ENCODE data around the gene CAST. TPM values are rescaled to one million over a fixed set of nuclear protein-coding genes. Genes with fewer than 3 reads are reported as not detected.
A peak's percentile ranks its signal among the peaks of the same experiment; 100 is the strongest.

Gene CAST
- total and polyA plus RNA-seq, 3 donors from 2014 or later, result 195 to 260 (median 241) TPM

- no peak for DNase-seq
- no peaks in the 10 kb centered on the region for H3K27me3 ChIP-seq
- H3K27ac ChIP-seq, result no peak overlapping the region
- no peaks in the 10 kb centered on the region for H3K36me3 ChIP-seq (ENCODE audit: low read depth, missing control alignments)
- 27 to 67% methylated on average over 1 of the region's 1 CpG for WGBS, 2 donors
- no peak overlapping the region for H3K4me3 ChIP-seq
- intact Hi-C loops (cut with DNase I; ENCODE audit: low total_unique reads), result no loop called here
- TF ChIP-seq POLR2A (IDR thresholded peaks at IDR 0.05) (no peak), CTCF (IDR thresholded peaks at IDR 0.05) (no peak)
- no peaks in the 10 kb centered on the region for H3K4me1 ChIP-seq
- no peaks in the 10 kb centered on the region for H3K9me3 ChIP-seq
These were observed 72.7 kb downstream of the CAST start for GRCh38 chr5:96734871-96735325.

- WGBS, 2 donors, result 74 to 88% methylated on average over 3 of the region's 3 CpGs
- no peaks in the 10 kb centered on the region for H3K9me3 ChIP-seq
- TF ChIP-seq POLR2A (IDR thresholded peaks at IDR 0.05) (no peak), CTCF (IDR thresholded peaks at IDR 0.05) (no peak)
- no peaks in the 10 kb centered on the region for H3K27me3 ChIP-seq
- no peak overlapping the region for H3K27ac ChIP-seq
- H3K4me1 ChIP-seq, result no peaks in the 10 kb centered on the region
- H3K4me3 ChIP-seq, result no peak overlapping the region
- H3K36me3 ChIP-seq (ENCODE audit: low read depth, missing control alignments), result no peaks in the 10 kb centered on the region
- intact Hi-C loops (cut with DNase I; ENCODE audit: low total_unique reads), result no loop called here
- DNase-seq, result no peak
These were observed 74.8 kb downstream of the CAST start for GRCh38 chr5:96736937-96737336.

GRCh38 chr5:96741106-96741505 is 78.9 kb downstream of the CAST start:
- Histone ChIP-seq H3K36me3 (ENCODE audit: low read depth, missing control alignments) (no peaks in the 10 kb centered on the region), H3K4me3 (no peak overlapping the region), H3K9me3 (no peaks in the 10 kb centered on the region), H3K4me1 (no peaks in the 10 kb centered on the region), H3K27ac (peak overlapping the region in 1 of 2 donors; percentile 33), H3K27me3 (no peaks in the 10 kb centered on the region)
- no peak for DNase-seq
- WGBS, 2 donors, result 90 to 99% methylated on average over 3 of the region's 3 CpGs
- intact Hi-C loops (cut with DNase I; ENCODE audit: low total_unique reads), result no loop called here
- TF ChIP-seq POLR2A (IDR thresholded peaks at IDR 0.05), result no peak
- no peak for TF ChIP-seq CTCF (IDR thresholded peaks at IDR 0.05)

GRCh38 chr5:96741891-96742309 is 79.7 kb downstream of the CAST start:
- WGBS, 2 donors, result 35 to 56% methylated on average over 3 of the region's 3 CpGs
- no peak overlapping the region for H3K4me3 ChIP-seq
- H3K27me3 ChIP-seq, result no peaks in the 10 kb centered on the region
- no peaks in the 10 kb centered on the region for H3K36me3 ChIP-seq (ENCODE audit: low read depth, missing control alignments)
- intact Hi-C loops (cut with DNase I; ENCODE audit: low total_unique reads), result no loop called here
- TF ChIP-seq POLR2A (IDR thresholded peaks at IDR 0.05), result no peak
- TF ChIP-seq CTCF (IDR thresholded peaks at IDR 0.05), result no peak
- H3K27ac ChIP-seq, result peak overlapping the region in 1 of 2 donors; percentile 33
- H3K9me3 ChIP-seq, result no peaks in the 10 kb centered on the region
- no peak for DNase-seq
- no peaks in the 10 kb centered on the region for H3K4me1 ChIP-seq

GRCh38 chr5:96742538-96742937 is 80.4 kb downstream of the CAST start:
- Histone ChIP-seq H3K4me1 (no peaks in the 10 kb centered on the region), H3K4me3 (no peak overlapping the region), H3K9me3 (no peaks in the 10 kb centered on the region), H3K27me3 (no peaks in the 10 kb centered on the region), H3K36me3 (ENCODE audit: low read depth, missing control alignments) (no peaks in the 10 kb centered on the region), H3K27ac (peak overlapping the region in 1 of 2 donors; percentile 27)
- TF ChIP-seq CTCF (IDR thresholded peaks at IDR 0.05), result no peak
- no peak for TF ChIP-seq POLR2A (IDR thresholded peaks at IDR 0.05)
- intact Hi-C loops (cut with DNase I; ENCODE audit: low total_unique reads), result no loop called here
- WGBS, 2 donors, result 67 to 74% methylated on average over 9 of the region's 9 CpGs
- no peak for DNase-seq
